Endothelial cell (in vitro differentiated cells): Measurements from ENCODE around the gene NELFB. TPM values are rescaled to one million over a fixed set of nuclear protein-coding genes. Genes with fewer than 3 reads are reported as not detected.

Experiments used
- DNase-seq: peaks from one replicate; pipeline ENCODE4 v3.0.0; 2021; ENCODE audit warnings: low spot score
- H3K27ac Mint-ChIP-seq: one replicate; pipeline ENCODE4 v1.8.0; 2021; ENCODE audit warnings: mixed read lengths, inconsistent platforms; ENCODE audit not compliant: unreplicated experiment
- H3K27me3 Mint-ChIP-seq: one replicate; pipeline ENCODE4 v1.8.0; 2021; ENCODE audit warnings: mild to moderate bottlenecking, moderate library complexity, mixed read lengths, inconsistent platforms; ENCODE audit not compliant: unreplicated experiment
- H3K36me3 Mint-ChIP-seq: one replicate; pipeline ENCODE4 v1.8.0; 2021; ENCODE audit warnings: mild to moderate bottlenecking, low read depth, mixed read lengths, inconsistent platforms; ENCODE audit not compliant: unreplicated experiment
- H3K4me1 Mint-ChIP-seq: one replicate; pipeline ENCODE4 v1.8.0; 2021; ENCODE audit warnings: mild to moderate bottlenecking, mixed read lengths, inconsistent platforms; ENCODE audit not compliant: unreplicated experiment
- H3K4me3 Mint-ChIP-seq: one replicate; pipeline ENCODE4 v1.8.0; 2021; ENCODE audit warnings: mild to moderate bottlenecking, mixed read lengths, inconsistent platforms; ENCODE audit not compliant: unreplicated experiment
- H3K9me3 Mint-ChIP-seq: one replicate; pipeline ENCODE4 v1.8.0; 2021; ENCODE audit warnings: mixed read lengths, inconsistent platforms; ENCODE audit not compliant: unreplicated experiment
- CTCF ChIP-seq: fragments of 200-600 bp; sonication (generic); IDR thresholded peaks from one replicate; pipeline ENCODE4 v1.5.0; 2021; ENCODE audit warnings: antibody characterized with exemption; ENCODE audit not compliant: unreplicated experiment
- total RNA-seq: library from RNA; stranded (reverse); fragmentation: NEBNext Ultra II Directional; extraction: Animal tissue kit (Norgen Biotek cat#: 25700); gene quantifications from one replicate; pipeline ENCODE4 v1.2.1, GENCODE V29; 2021; ENCODE audit not compliant: unreplicated experiment

Gene NELFB
- total RNA-seq, 1 donor from 2014 or later, result 65.6 TPM

DNA sequence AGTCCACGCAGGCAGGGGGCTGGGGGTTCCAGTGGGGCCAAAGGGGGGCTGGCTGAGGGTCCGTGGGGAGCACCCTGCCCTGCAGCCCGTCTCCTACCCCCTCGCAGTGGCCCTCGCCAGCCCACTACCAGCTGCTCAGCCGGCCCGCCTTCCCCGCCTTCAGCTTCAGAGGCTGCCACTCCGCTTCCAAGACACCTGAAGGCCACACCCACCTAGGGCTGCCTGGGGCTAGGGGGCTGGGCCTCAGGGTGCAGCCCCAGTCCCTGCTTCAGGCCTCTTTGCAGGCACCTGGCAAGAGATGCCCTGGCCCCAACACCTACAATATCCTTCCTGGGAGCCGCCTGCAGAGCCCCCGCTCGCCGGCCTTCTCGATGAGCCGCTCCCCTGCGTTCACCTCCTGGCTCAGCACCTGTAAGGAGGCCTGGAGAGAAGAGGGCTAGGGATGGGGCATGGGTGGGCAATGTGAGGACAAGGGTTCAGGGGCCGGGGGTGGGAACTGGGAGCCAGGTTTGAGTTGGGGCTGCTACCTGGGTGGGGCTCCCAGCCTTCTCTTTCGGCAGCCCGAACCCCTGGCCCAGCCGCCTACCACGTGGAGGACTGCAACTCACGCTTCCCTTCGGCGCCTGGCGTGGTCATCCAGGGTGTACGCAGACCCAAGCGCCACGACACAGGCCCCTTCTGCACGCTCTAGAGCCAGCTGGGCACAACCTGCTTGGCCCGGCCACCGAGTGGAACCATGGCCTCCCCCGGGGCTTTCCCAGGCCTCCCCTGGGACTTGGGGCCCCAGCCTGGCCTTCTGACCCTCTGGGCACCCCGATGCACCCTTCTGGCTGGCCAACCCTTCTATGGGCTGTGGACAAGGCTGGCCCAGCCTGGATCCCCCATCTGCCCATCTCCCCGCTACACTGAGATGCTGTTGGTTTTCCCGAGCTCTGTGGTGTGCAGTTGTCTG lies 2.3 kb upstream of the NELFB start:
- H3K4me3 Mint-ChIP-seq, result no peak overlapping the region
- H3K27me3 Mint-ChIP-seq, result peaks cover 6% of the 10 kb centered on the region
- no peaks in the 10 kb centered on the region for H3K9me3 Mint-ChIP-seq
- H3K27ac Mint-ChIP-seq, result no peak overlapping the region
- no peaks in the 10 kb centered on the region for H3K36me3 Mint-ChIP-seq
- DNase-seq, result no peak
- no peak for TF ChIP-seq CTCF
- peaks cover 13% of the 10 kb centered on the region for H3K4me1 Mint-ChIP-seq

DNA sequence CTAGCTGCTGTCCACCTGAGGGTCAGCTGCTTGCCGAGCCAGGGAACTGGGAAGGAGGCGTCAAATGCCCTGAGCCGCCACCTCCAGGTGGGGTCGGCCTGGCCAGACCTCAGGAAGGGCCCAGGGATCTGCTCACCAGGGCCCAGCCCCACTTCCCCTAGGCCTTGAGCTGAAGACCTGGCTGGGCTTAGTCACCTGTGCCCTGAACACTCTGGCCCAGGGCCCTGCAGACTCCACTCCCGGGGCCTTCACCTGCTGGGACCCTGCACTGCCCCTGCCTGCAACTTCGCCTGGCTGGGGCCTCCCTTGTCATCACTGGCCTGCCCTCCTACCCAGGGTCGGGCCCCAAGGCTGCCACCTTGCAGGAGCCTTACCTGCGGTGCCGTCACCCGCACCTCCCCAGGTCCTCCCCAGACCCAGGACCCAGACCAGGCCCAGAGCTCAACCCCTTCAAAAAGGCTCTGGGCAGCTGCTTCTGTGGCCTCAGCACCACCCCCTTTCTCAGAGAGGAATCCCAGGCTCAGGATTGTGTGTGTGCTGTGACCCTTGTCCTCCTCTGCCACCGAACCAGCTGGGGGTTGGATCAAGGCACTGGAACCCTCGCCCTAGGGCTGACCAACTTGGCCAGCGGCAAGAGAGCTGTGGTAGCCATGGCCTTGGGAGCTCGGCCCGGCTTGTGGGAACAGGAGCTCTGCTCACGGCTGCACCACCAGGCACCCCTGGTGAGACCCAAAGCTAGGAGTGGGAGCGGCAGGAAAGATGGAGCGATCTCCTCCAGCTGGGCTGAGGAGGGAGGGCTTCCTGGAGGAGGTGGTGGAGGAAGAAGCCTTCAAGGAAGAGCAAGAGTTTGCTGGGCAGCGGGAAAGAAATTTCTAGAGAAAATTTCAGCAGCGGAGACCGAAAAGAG lies 1.2 kb upstream of the NELFB start:
- H3K9me3 Mint-ChIP-seq, result no peaks in the 10 kb centered on the region
- peaks cover 6% of the 10 kb centered on the region for H3K27me3 Mint-ChIP-seq
- H3K4me1 Mint-ChIP-seq, result peaks cover 13% of the 10 kb centered on the region
- H3K4me3 Mint-ChIP-seq, result peak overlapping the region; percentile 92
- no peak for DNase-seq
- no peaks in the 10 kb centered on the region for H3K36me3 Mint-ChIP-seq
- TF ChIP-seq CTCF, result no peak
- H3K27ac Mint-ChIP-seq, result peak overlapping the region; percentile 67

DNA sequence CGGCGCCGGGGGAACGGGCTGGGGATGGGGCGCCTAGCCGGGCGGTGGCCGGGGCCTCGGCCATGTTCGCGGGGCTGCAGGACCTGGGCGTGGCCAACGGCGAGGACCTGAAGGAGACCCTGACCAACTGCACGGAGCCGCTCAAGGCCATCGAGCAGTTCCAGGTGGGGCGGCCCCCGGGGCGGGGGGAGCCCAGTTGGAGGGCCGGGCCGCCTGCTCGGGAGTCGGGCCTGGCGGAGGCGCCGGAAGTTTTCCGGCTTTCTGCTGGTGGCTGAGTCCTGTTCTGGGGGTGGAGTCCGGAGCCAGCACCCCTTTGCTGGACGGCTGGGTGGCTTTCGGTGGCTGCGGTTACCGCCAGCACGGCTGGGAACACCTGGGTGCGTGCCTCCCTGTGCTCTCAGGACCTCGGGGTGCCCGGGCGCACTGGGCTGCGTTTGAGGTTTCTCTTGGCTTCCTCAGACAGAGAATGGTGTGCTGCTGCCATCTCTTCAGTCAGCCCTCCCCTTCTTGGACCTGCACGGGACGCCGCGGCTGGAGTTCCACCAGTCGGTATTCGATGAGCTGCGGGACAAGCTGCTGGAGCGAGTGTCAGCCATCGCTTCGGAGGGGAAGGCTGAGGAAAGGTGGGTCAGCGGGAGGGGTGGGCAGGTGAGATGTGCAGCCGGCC lies 454 bp downstream of the NELFB start:
- no peak for DNase-seq
- peaks cover 13% of the 10 kb centered on the region for H3K4me1 Mint-ChIP-seq
- peak overlapping the region; percentile 95 for H3K4me3 Mint-ChIP-seq
- H3K36me3 Mint-ChIP-seq, result no peaks in the 10 kb centered on the region
- H3K9me3 Mint-ChIP-seq, result no peaks in the 10 kb centered on the region
- TF ChIP-seq CTCF, result no peak
- H3K27ac Mint-ChIP-seq, result no peak overlapping the region
- peaks cover 6% of the 10 kb centered on the region for H3K27me3 Mint-ChIP-seq

- no peaks in the 10 kb centered on the region for H3K9me3 Mint-ChIP-seq
- H3K4me1 Mint-ChIP-seq, result peaks cover 13% of the 10 kb centered on the region
- H3K36me3 Mint-ChIP-seq, result no peaks in the 10 kb centered on the region
- no peak for TF ChIP-seq CTCF
- peak overlapping the region; percentile 95 for H3K4me3 Mint-ChIP-seq
- H3K27me3 Mint-ChIP-seq, result peaks cover 6% of the 10 kb centered on the region
- DNase-seq, result no peak
- no peak overlapping the region for H3K27ac Mint-ChIP-seq
Measured at GRCh38 chr9:137256362-137256761, 1.2 kb downstream of the NELFB start.
